OCI-LY1 (cell line): ENCODE results near the gene ROCK2.

Experiments used
- H2AFZ ChIP-seq: fragments of 200-600 bp; sonication (generic), shearing (Covaris generic); 2 replicates; pipeline ENCODE4 v1.6.0; 2014; ENCODE audit warnings: antibody characterized with exemption, mild to moderate bottlenecking, low read length
- H3F3A ChIP-seq: fragments of 200-600 bp; sonication (generic), shearing (Covaris generic); 2 replicates; pipeline ENCODE4 v1.6.0; 2014; ENCODE audit warnings: mild to moderate bottlenecking, antibody characterized with exemption, low read length, moderate library complexity; ENCODE audit not compliant: insufficient read depth
- H3K27ac ChIP-seq: fragments of 200-600 bp; sonication (generic); 2 replicates; pipeline ENCODE4 v1.5.1; 2014; ENCODE audit warnings: low read length, mixed run types, mild to moderate bottlenecking, low read depth; ENCODE audit not compliant: poor library complexity, severe bottlenecking
- H3K27me3 ChIP-seq: fragments of 200-600 bp; sonication (generic); 2 replicates; pipeline ENCODE4 v1.6.0; 2014; ENCODE audit warnings: antibody characterized with exemption, mild to moderate bottlenecking, low read length, moderate library complexity; ENCODE audit not compliant: insufficient read depth
- H3K36me3 ChIP-seq: fragments of 200-600 bp; sonication (generic); 2 replicates; pipeline ENCODE4 v1.6.1; 2014; ENCODE audit warnings: mild to moderate bottlenecking, antibody characterized with exemption, low read length, moderate library complexity, mixed read lengths; ENCODE audit not compliant: insufficient read depth
- H3K4me1 ChIP-seq: fragments of 200-600 bp; sonication (generic); 2 replicates; pipeline ENCODE4 v1.5.1; 2014; ENCODE audit warnings: mild to moderate bottlenecking, low read length, moderate library complexity; ENCODE audit not compliant: insufficient read depth, severe bottlenecking
- H3K4me2 ChIP-seq: fragments of 200-600 bp; sonication (generic), shearing (Covaris generic); 2 replicates; pipeline ENCODE4 v1.6.1; 2014; ENCODE audit warnings: low read length
- H3K4me3 ChIP-seq: fragments of 200-600 bp; sonication (generic); 2 replicates; pipeline ENCODE4 v1.5.1; 2014; ENCODE audit warnings: low read length, low read depth, mild to moderate bottlenecking, mixed read lengths; ENCODE audit not compliant: poor library complexity, severe bottlenecking
- H3K79me2 ChIP-seq: fragments of 200-600 bp; shearing (Covaris generic); 2 replicates; pipeline ENCODE4 v1.6.1; 2016; ENCODE audit warnings: mixed run types, low read length, mixed read lengths; ENCODE audit not compliant: insufficient read depth
- H3K9ac ChIP-seq: fragments of 200-600 bp; sonication (generic), shearing (Covaris generic); 2 replicates; pipeline ENCODE4 v1.6.1; 2014; ENCODE audit warnings: mild to moderate bottlenecking, low read length, mixed read lengths
- H3K9me2 ChIP-seq: fragments of 200-600 bp; sonication (generic), shearing (Covaris generic); 2 replicates; pipeline ENCODE4 v1.6.1; 2014; ENCODE audit warnings: low read depth, mild to moderate bottlenecking, low read length, mixed read lengths
- H3K9me3 ChIP-seq: fragments of 200-600 bp; shearing (Covaris generic); 2 replicates; pipeline ENCODE4 v1.6.1; 2014; ENCODE audit warnings: low read length, mixed read lengths
- H4K20me1 ChIP-seq: fragments of 200-600 bp; sonication (generic), shearing (Covaris generic); 2 replicates; pipeline ENCODE4 v1.6.0; 2016; ENCODE audit warnings: mild to moderate bottlenecking, low read length; ENCODE audit not compliant: insufficient read depth
- EZH2 ChIP-seq: fragments of 200-600 bp; sonication (generic), shearing (Covaris generic); IDR thresholded peaks from 2 replicates; pipeline ENCODE4 v1.8.0; 2017; ENCODE audit warnings: borderline replicate concordance, mixed run types, mild to moderate bottlenecking, antibody characterized with exemption, low read length, moderate library complexity, mixed read lengths
- TF ChIP-seq, protein P1 (sequence below): fragments of 200-600 bp; sonication (generic), shearing (Covaris generic); IDR thresholded peaks from 2 replicates; pipeline ENCODE4 v1.5.1; 2017; ENCODE audit warnings: mild to moderate bottlenecking, antibody characterized with exemption, low read length, moderate library complexity, mixed read lengths

Gene ROCK2

DNA sequence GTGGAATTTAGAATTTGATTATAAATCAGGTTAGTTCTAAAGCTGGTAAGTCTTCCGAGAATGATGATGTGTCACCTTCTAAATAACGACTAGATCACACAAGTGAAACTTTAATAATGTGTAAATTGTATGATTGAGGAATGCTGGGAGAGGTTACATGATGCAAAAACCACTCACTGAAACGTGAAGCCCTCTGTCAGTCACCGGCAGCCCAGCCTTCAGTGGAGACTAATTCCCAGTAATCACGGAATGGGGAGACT is 45.9 kb upstream of the ROCK2 start:
- H3K36me3 ChIP-seq = no peaks in the 10 kb centered on the region
- no peak overlapping the region for H3K4me2 ChIP-seq
- H3K27ac ChIP-seq = no peak overlapping the region
- no peaks in the 10 kb centered on the region for H3K9me3 ChIP-seq
- H4K20me1 ChIP-seq = no peaks in the 10 kb centered on the region
- no peak overlapping the region for H3K4me3 ChIP-seq
- TF ChIP-seq EZH2 = no peak
- TF ChIP-seq, protein P1, sequence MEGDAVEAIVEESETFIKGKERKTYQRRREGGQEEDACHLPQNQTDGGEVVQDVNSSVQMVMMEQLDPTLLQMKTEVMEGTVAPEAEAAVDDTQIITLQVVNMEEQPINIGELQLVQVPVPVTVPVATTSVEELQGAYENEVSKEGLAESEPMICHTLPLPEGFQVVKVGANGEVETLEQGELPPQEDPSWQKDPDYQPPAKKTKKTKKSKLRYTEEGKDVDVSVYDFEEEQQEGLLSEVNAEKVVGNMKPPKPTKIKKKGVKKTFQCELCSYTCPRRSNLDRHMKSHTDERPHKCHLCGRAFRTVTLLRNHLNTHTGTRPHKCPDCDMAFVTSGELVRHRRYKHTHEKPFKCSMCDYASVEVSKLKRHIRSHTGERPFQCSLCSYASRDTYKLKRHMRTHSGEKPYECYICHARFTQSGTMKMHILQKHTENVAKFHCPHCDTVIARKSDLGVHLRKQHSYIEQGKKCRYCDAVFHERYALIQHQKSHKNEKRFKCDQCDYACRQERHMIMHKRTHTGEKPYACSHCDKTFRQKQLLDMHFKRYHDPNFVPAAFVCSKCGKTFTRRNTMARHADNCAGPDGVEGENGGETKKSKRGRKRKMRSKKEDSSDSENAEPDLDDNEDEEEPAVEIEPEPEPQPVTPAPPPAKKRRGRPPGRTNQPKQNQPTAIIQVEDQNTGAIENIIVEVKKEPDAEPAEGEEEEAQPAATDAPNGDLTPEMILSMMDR = no peak
- no peaks in the 10 kb centered on the region for H3F3A ChIP-seq
- H3K9ac ChIP-seq = no peak overlapping the region
- H3K27me3 ChIP-seq = no peaks in the 10 kb centered on the region
- no peaks in the 10 kb centered on the region for H3K9me2 ChIP-seq
- H3K79me2 ChIP-seq = no peaks in the 10 kb centered on the region
- H2AFZ ChIP-seq = no peak overlapping the region
- peaks cover 6% of the 10 kb centered on the region for H3K4me1 ChIP-seq

DNA sequence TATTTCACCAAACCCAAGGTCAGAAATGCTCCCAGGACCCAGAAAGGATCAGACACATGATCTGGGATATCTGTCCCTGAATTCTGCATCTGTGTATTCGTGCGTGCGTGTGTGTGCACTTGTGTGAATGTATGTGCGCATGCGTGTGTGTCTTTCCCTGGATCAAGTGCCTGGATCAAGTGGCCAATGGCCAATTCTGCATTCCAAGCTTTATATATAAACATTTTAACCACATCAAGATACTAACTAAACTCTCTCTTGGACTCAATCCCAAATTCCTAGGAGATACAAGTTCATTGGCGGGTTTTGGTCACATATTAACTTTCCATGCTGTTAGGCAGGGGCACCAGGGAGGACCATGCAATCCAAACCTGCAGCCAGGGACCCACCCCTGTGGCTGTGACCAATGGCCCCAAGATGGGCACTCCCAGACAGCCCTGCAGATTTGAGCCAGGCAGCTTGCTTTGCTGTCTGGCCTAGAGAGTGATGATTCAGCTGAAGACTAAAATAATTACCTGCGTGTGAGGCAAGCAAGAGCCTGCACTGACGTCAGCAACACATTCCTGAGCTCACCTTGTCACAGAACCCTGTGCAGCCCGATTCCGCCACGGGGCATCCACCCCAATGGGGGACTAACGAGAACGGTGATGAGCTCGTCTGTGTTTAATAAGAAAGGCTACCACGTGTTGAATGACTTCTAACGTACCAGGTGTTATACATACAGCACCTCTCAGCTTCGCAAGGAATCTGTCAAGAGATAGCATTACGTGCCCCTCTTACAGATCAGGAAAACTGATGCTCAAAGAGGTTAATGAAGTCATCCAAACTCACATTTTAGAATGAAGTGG is 45.3 kb upstream of the ROCK2 start:
- peaks cover 6% of the 10 kb centered on the region for H3K4me1 ChIP-seq
- no peak overlapping the region for H3K27ac ChIP-seq
- no peak overlapping the region for H3K9ac ChIP-seq
- H2AFZ ChIP-seq = no peak overlapping the region
- H4K20me1 ChIP-seq = no peaks in the 10 kb centered on the region
- no peaks in the 10 kb centered on the region for H3F3A ChIP-seq
- no peaks in the 10 kb centered on the region for H3K79me2 ChIP-seq
- no peak overlapping the region for H3K4me2 ChIP-seq
- H3K9me3 ChIP-seq = no peaks in the 10 kb centered on the region
- no peaks in the 10 kb centered on the region for H3K9me2 ChIP-seq
- H3K27me3 ChIP-seq = no peaks in the 10 kb centered on the region
- H3K36me3 ChIP-seq = no peaks in the 10 kb centered on the region
- no peak for TF ChIP-seq EZH2
- TF ChIP-seq, protein P1 = no peak
- H3K4me3 ChIP-seq = no peak overlapping the region

DNA sequence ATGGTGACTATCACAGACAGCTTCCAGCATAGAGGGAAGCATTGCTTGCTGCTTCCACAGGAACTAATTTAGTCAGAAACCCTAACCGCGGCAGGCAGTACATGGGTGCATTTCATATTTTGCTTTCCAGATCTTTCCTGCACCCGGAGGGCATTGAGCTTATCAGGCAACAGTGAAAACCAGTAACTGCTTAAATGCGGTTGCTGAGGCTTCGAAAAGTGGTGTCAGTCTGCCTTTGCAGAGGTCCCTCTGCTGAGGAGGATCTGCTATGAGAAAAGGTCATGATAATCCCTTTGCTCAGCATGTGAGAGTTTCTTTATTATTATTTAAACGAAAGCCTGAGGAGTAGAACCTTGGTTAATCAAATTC is 44.6 kb upstream of the ROCK2 start:
- no peak overlapping the region for H3K27ac ChIP-seq
- TF ChIP-seq, protein P1 = no peak
- no peak for TF ChIP-seq EZH2

More for the DNA sequence above, 44.6 kb upstream of the ROCK2 start:
- H3K4me1 ChIP-seq = peaks cover 6% of the 10 kb centered on the region
- no peaks in the 10 kb centered on the region for H3K27me3 ChIP-seq
- no peaks in the 10 kb centered on the region for H3K79me2 ChIP-seq
- H4K20me1 ChIP-seq = no peaks in the 10 kb centered on the region
- no peak overlapping the region for H3K4me2 ChIP-seq
- H3F3A ChIP-seq = no peaks in the 10 kb centered on the region
- no peak overlapping the region for H3K9ac ChIP-seq
- no peaks in the 10 kb centered on the region for H3K9me3 ChIP-seq
- H3K4me3 ChIP-seq = no peak overlapping the region
- H2AFZ ChIP-seq = no peak overlapping the region
- H3K9me2 ChIP-seq = no peaks in the 10 kb centered on the region
- H3K36me3 ChIP-seq = no peaks in the 10 kb centered on the region
